ENCODE data around the gene RBM17.
"Not testable (repeated sequence)": the region's sequence is repeated elsewhere in the genome, so short reads cannot be mapped to it uniquely, and the experiment has no call there.

RBM17 gene

DNA sequence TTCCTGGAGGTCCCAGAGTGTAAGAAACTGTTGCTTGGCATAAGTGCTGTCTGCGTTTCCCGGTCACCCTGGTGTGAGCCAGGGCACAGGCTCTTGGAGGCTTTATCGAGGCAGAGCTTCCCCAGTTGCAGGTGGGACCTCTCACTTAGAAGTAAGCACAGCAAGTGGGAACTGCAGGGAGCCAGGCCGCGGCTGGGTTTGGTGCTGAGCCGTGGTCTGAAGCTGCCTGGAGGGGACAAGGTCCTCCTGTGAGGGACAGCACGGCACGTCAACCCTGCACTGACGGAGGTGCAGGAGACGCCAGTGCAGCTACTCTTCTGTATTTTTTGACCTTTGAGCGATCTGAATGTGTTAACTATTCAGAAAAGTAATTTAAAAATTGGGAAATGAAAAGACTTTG lies 58.1 kb downstream of the RBM17 start:
- ATAC-seq (ENCODE audit: low read depth): no peak
- peaks cover 51% of the 10 kb centered on the region for H3K4me1 Mint-ChIP-seq
- H3K9me3 Mint-ChIP-seq: no peaks in the 10 kb centered on the region
- no peak overlapping the region for H3K27ac Mint-ChIP-seq
- H3K4me3 Mint-ChIP-seq: no peak overlapping the region
- DNase-seq (ENCODE audit: low spot score in 2 of 2): no peak
- H3K36me3 Mint-ChIP-seq: no peaks in the 10 kb centered on the region
- H3K27me3 Mint-ChIP-seq: no peaks in the 10 kb centered on the region

DNA sequence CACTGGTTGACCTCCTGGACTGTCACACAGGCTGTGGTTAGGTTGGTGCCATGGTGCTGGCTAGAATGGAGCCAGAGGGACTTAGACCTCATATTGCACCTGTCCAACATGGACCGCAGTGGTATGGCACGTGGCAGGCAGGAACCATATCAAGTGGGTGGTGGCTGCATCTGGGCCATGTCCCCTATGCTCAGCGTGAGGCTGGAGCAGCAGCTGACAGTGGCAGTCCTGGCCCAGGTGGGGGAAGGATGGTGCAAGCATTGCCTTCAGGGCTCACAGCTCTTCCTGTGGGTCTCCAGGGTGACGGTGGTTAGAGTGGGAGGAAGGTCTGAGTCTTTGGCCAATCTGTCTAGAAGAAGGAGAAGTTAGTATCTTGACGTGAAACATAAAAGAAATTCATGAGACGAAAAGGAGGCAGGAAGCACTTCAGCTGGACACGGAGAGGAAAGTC lies 59.4 kb downstream of the RBM17 start:
- ATAC-seq (ENCODE audit: low read depth) (no peak), DNase-seq (ENCODE audit: low spot score in 2 of 2) (no peak)
- no peaks in the 10 kb centered on the region for H3K9me3 Mint-ChIP-seq
- no peaks in the 10 kb centered on the region for H3K27me3 Mint-ChIP-seq
- no peaks in the 10 kb centered on the region for H3K36me3 Mint-ChIP-seq
- peaks cover 52% of the 10 kb centered on the region for H3K4me1 Mint-ChIP-seq
- no peak overlapping the region for H3K4me3 Mint-ChIP-seq
- peak overlapping the region; percentile 38 for H3K27ac Mint-ChIP-seq

GRCh38 chr10:6148908-6149307 lies 60.1 kb downstream of the RBM17 start:
- Mint-ChIP-seq H3K4me1 (peaks cover 53% of the 10 kb centered on the region), H3K9me3 (no peaks in the 10 kb centered on the region), H3K36me3 (no peaks in the 10 kb centered on the region), H3K27ac (peak overlapping the region; percentile 38), H3K4me3 (no peak overlapping the region), H3K27me3 (no peaks in the 10 kb centered on the region)
- ATAC-seq (ENCODE audit: low read depth) (no peak), DNase-seq (ENCODE audit: low spot score in 2 of 2) (no peak)

DNA sequence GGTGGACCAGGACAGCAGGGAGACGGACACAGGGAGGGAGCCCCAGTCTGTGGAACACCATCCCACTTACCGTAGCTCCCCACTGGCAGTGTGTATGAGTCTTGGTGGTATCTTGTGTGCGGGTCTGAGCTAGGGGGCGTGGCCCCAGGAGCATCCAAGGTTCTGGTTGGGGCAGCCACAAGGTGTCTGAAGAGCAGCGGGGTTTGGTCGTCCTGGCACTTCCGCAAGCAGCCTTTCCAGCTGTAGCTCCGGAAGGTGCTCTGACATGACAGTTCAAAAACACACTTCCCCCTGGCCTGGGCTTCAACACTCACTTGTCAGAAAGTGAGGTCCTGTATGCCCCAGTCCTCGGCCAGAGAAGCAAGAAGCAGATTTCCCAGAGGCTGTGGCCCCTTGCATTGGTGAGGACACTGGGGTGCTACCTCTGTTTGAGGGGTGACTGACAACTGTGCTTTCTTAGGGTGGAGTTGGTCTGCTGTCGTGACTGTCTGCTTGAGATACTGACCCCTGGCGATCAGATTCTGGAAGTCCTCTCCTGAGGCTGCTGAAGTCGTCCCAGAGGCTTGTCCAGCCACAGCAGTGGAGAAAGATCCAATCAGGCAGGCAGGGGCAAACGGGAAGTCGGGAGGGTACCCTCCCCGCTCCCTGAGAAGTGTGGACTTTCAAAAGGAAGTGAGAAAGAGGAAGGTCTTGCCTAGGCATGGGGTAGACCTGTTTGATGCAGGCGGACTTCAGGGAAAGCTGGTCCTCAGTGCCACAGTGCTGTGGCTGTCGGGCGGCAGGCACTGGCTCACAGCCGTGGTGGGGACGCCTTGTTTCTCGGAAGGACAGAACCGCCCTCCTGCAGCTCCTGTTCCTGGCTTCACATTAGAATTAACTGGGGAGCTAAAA lies 62.5 kb downstream of the RBM17 start:
- DNase-seq (ENCODE audit: low spot score in 2 of 2) (peak; percentile 56 to 62), ATAC-seq (ENCODE audit: low read depth) (peak; percentile 86)
- Mint-ChIP-seq H3K27me3 (no peaks in the 10 kb centered on the region), H3K36me3 (no peaks in the 10 kb centered on the region), H3K4me1 (peaks cover 47% of the 10 kb centered on the region), H3K27ac (peak overlapping the region; percentile 35), H3K9me3 (no peaks in the 10 kb centered on the region), H3K4me3 (peak overlapping the region; percentile 78)

DNA sequence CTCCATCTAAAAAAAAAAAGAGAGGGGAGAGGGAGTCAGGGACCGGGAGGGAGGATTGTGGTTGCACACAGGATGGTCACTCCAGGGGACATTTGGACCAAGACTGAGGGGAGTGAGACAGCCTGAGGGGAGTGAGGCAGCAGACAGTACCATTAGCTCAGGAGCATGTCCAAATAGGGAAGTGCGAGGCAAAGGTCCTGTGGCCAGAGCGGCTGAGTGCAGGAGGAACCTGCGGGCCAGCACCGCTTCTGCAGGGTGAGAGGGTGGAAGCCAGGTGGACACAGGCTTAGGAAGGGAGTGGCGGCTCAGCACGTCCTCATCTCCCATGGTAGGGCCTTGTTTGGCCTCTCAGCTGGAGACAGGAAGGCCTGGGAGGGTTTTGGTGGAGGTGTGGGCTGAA lies 65.0 kb downstream of the RBM17 start:
- Mint-ChIP-seq H3K4me3 (no peak overlapping the region), H3K27me3 (no peaks in the 10 kb centered on the region), H3K36me3 (no peaks in the 10 kb centered on the region), H3K27ac (no peak overlapping the region), H3K9me3 (no peaks in the 10 kb centered on the region), H3K4me1 (peaks cover 23% of the 10 kb centered on the region)
- DNase-seq (ENCODE audit: low spot score in 2 of 2) (no peak), ATAC-seq (ENCODE audit: low read depth) (no peak)

DNA sequence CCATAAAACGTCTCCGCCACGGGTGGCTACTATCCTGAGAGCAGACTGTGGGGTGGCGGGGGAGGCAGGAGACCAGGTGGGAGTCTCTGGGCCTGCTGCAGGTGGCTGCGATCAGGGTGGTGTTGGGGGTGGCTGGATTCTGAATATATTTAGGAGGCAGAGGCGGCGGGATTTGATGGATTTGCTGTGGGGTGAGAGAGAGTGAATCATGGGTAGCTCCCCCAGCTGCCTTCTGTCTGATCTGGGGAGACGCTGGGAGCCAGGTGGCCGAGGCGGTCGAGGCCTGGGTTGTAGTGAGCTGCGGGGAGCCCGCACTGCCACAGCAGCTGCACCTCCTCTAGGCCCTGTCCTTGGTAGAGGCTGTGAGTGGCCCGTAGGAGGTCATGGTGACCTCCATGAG lies 65.7 kb downstream of the RBM17 start:
- DNase-seq (ENCODE audit: low spot score in 2 of 2) (no peak), ATAC-seq (ENCODE audit: low read depth) (no peak)
- no peaks in the 10 kb centered on the region for H3K27me3 Mint-ChIP-seq
- H3K4me3 Mint-ChIP-seq: no peak overlapping the region
- peaks cover 20% of the 10 kb centered on the region for H3K4me1 Mint-ChIP-seq
- no peaks in the 10 kb centered on the region for H3K36me3 Mint-ChIP-seq
- H3K9me3 Mint-ChIP-seq: no peaks in the 10 kb centered on the region
- H3K27ac Mint-ChIP-seq: no peak overlapping the region

GRCh38 chr10:6158276-6158675 lies 69.4 kb downstream of the RBM17 start:
- Mint-ChIP-seq H3K9me3 (no peaks in the 10 kb centered on the region), H3K27me3 (no peaks in the 10 kb centered on the region), H3K36me3 (no peaks in the 10 kb centered on the region), H3K27ac (no peak overlapping the region), H3K4me1 (peaks cover 7% of the 10 kb centered on the region), H3K4me3 (no peak overlapping the region)
- ATAC-seq (ENCODE audit: low read depth): no peak
- DNase-seq (ENCODE audit: low spot score in 2 of 2): no peak

DNA sequence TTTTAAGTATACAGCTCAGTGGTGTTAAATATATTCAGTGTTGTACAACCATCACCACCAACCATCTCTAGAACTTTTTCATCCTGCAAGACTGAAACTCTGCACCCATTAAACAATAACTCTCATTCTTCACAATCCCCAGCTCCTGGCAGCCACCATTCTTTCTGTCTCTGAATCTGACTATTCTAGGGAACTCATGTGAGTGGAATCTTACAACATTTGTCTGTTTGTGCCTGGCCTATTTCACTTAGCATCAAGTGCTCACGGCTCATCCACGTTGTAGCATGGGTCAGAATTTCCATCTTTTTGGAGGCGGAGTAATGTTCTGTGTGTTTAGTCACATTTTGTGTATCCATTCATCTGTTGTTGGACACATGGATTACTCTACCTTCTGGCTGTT lies 73.1 kb downstream of the RBM17 start:
- Mint-ChIP-seq H3K4me3 (no peak overlapping the region), H3K36me3 (peaks cover 3% of the 10 kb centered on the region), H3K9me3 (no peaks in the 10 kb centered on the region), H3K27me3 (no peaks in the 10 kb centered on the region), H3K4me1 (peaks cover 21% of the 10 kb centered on the region), H3K27ac (no peak overlapping the region)
- ATAC-seq (ENCODE audit: low read depth) (no peak), DNase-seq (ENCODE audit: low spot score in 2 of 2) (no peak)

GRCh38 chr10:6162589-6163356 lies 73.9 kb downstream of the RBM17 start:
- Mint-ChIP-seq H3K4me1 (peaks cover 26% of the 10 kb centered on the region), H3K4me3 (peak overlapping the region; percentile 65), H3K27ac (no peak overlapping the region), H3K9me3 (no peaks in the 10 kb centered on the region), H3K36me3 (peaks cover 3% of the 10 kb centered on the region), H3K27me3 (no peaks in the 10 kb centered on the region)
- ATAC-seq (ENCODE audit: low read depth): no peak
- no peak for DNase-seq (ENCODE audit: low spot score in 2 of 2)

DNA sequence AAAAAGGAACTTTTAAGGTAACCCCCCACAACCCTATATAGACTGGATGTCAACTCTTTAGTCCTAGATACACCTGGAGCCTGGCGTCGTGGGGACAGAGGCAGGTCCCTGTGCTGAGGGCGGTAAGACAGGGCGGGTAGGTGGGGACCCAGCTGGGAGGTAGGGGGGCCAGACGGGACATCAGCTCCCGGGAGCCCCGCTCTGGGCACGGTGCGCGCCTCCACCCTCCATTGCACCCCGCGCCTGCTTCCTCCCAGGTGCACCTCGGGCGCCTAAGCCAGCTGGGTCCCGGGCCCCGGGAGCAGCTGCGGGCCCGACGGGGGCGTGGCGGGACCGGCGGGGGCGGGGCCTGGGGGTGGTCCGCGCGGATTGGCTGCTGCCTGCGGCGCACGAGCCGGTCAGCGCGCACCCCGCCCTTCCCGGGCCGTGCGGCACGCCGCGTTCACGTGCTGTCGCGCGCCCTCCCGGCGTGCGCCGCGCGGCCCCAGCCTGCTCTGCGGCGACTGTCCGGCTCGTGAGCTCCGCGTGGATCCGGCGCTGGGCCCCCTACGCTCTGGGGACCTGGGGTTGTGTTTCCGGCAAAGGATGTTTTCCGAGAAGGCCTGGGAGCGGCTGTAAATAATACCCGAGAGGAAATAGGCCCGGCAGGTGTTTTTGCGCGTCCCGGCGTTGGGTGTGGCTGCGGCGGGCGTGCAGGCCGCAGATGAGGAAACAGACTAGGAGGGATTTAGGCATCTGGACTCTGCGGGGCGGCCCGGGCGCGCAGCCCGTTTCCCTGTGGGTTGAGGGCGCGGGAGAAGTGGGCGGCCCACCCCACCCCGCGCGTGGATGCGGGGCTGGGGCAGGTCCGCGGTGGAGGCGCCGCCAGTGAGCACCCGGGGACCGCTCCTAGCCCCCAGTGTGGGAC lies 74.8 kb downstream of the RBM17 start:
- Mint-ChIP-seq H3K4me1 (peaks cover 29% of the 10 kb centered on the region), H3K27ac (peak overlapping the region; percentile 96), H3K4me3 (peak overlapping the region; percentile 84), H3K27me3 (no peaks in the 10 kb centered on the region), H3K36me3 (peaks cover 3% of the 10 kb centered on the region), H3K9me3 (no peaks in the 10 kb centered on the region)
- ATAC-seq (ENCODE audit: low read depth) (peak; percentile 90), DNase-seq (ENCODE audit: low spot score in 2 of 2) (peak; percentile 93 to 95)

DNA sequence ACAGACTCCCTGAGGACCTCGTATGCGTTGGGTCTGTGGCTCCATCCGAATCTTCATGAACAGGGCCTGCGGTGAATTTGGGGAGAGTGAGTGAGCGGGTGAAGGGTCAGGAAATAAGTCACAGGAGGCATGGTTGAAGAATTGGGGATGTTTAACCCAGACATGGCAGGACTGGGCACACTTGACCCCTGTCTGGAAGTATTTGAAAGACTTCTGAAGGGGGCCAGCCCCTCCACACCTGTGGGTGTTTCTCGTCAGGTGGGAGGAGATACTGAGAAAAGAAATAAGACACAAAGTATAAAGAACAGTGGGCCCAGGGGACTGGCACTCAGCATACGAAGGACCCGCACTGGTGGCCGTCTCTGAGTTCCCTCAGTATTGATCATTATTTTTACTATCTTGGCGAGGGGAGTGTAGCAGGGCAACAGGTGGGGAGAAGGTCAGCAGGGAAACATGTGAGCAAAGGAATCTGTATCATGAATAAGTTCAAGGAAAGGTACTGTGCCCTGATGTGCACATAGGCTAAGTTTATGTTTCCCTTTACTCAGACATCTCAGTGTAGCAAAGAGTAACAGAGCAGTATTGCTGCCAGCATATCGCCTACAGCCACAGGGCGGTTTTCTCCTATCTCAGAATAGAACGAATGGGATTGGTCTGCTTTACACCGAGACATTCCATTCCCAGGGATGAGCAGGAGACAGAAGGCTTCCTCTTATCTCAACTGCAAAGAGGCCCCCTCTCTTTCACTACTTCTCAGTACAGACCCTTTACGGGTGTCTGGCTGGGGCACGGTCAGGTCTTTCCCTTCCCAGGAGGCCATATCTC lies 75.6 kb downstream of the RBM17 start:
- Mint-ChIP-seq H3K9me3 (no peaks in the 10 kb centered on the region), H3K27ac (peak overlapping the region; percentile 96), H3K36me3 (peaks cover 3% of the 10 kb centered on the region), H3K27me3 (no peaks in the 10 kb centered on the region), H3K4me1 (peaks cover 34% of the 10 kb centered on the region), H3K4me3 (peak overlapping the region; percentile 84)
- DNase-seq (ENCODE audit: low spot score in 2 of 2) (peak in 1 of 2 donors; percentile 26), ATAC-seq (ENCODE audit: low read depth) (no peak)

DNA sequence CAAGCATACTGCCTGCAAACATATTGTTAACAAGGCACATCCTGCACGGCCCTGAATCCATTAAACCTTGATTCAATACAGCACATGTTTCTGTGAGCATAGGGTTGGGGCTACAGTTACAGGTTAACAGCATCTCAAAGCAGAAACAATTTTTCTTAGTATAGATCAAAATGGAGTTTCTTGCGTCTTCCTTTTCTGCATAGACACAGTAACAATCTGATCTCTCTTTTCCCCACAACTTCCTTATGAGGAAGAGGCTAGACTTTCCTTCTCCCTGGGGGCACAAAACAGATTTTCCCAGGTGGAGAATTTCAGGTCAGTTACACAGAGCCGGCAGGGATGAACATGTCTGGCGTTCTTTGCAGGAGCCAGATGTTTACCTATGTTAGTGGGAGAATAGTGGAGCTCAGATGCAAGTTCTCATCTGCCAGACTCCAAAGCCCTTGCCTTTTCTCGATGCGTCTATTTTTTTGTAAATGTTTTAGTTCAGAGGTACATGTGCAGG lies 76.4 kb downstream of the RBM17 start:
- no peaks in the 10 kb centered on the region for H3K9me3 Mint-ChIP-seq
- DNase-seq (ENCODE audit: low spot score in 2 of 2): no peak
- peaks cover 3% of the 10 kb centered on the region for H3K36me3 Mint-ChIP-seq
- H3K4me1 Mint-ChIP-seq: peaks cover 34% of the 10 kb centered on the region
- H3K27ac Mint-ChIP-seq: peak overlapping the region; percentile 96
- H3K27me3 Mint-ChIP-seq: no peaks in the 10 kb centered on the region
- peak overlapping the region; percentile 84 for H3K4me3 Mint-ChIP-seq
- ATAC-seq (ENCODE audit: low read depth): no peak

DNA sequence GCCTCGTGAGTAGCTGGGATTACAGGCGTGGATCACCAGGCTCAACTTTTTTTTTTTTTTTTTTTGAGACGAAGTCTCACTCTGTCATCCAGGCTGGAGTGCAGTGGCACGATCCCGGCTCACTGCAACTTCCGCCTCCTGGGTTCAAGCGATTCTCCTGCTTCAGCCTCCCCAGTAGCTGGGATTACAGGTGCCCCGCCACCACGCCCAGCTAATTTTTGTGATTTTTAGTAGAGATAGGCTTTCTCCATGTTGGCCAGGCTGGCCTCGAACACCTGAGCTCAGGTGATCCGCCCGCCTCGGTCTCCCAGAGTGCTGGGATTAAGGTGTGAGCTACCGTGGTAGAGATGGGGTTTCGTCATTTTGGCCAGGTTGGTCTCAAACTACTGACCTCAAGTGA lies 77.1 kb downstream of the RBM17 start:
- not testable (repeated sequence) for H3K27me3 Mint-ChIP-seq; H3K36me3 Mint-ChIP-seq; ATAC-seq (ENCODE audit: low read depth); DNase-seq (ENCODE audit: low spot score in 2 of 2); H3K9me3 Mint-ChIP-seq; H3K4me3 Mint-ChIP-seq
- Mint-ChIP-seq H3K4me1 (peaks cover 38% of the 10 kb centered on the region), H3K27ac (peak overlapping the region; percentile 47)
